ENCODE results near the gene ALAS1. TPM values are rescaled to one million over a fixed set of nuclear protein-coding genes. Genes with fewer than 3 reads are reported as not detected.
A peak's percentile ranks its signal among the peaks of the same experiment; 100 is the strongest.

The ALAS1 gene
- total and polyA plus RNA-seq, 2 experiments from 2014 or later = 85.3 to 90.1 TPM

- peaks cover 6% of the 10 kb centered on the region for H3K4me1 ChIP-seq (ENCODE audit: insufficient read depth)
- 98% methylated on average over 3 of the region's 3 CpGs for WGBS (ENCODE audit: low lambda C conversion rate, missing lambda C conversion rate)
- H3K9me3 ChIP-seq (ENCODE audit: low read depth) = no peaks in the 10 kb centered on the region
- H2AFZ ChIP-seq = no peak overlapping the region
- H3K4me2 ChIP-seq = no peak overlapping the region
- no peaks in the 10 kb centered on the region for H3K9me2 ChIP-seq (replicated peaks; ENCODE audit: insufficient read depth)
- H3K79me2 ChIP-seq = peaks cover 28% of the 10 kb centered on the region
- no peak for TF ChIP-seq CTCF (IDR thresholded peaks at IDR 0.05; ENCODE audit: poor library complexity)
- TF ChIP-seq EZH2phosphoT487 (IDR thresholded peaks at IDR 0.05; ENCODE audit: low read depth, severe bottlenecking, unreplicated experiment) = no peak
- TF ChIP-seq EZH2 (IDR thresholded peaks at IDR 0.05; ENCODE audit: borderline replicate concordance) = no peak
- H3K27me3 ChIP-seq = no peaks in the 10 kb centered on the region
- no peak overlapping the region for H3K27ac ChIP-seq
- DNase-seq (ENCODE audit: low spot score) = no peak
- peaks cover 12% of the 10 kb centered on the region for H4K20me1 ChIP-seq (ENCODE audit: insufficient read depth, poor library complexity, severe bottlenecking)
- H3K4me3 ChIP-seq = no peak overlapping the region
- no peaks in the 10 kb centered on the region for H3K36me3 ChIP-seq (replicated peaks; ENCODE audit: insufficient read depth, low read depth)
Observed at GRCh38 chr3:52256159-52256558, 58.2 kb downstream of the ALAS1 start.

DNA sequence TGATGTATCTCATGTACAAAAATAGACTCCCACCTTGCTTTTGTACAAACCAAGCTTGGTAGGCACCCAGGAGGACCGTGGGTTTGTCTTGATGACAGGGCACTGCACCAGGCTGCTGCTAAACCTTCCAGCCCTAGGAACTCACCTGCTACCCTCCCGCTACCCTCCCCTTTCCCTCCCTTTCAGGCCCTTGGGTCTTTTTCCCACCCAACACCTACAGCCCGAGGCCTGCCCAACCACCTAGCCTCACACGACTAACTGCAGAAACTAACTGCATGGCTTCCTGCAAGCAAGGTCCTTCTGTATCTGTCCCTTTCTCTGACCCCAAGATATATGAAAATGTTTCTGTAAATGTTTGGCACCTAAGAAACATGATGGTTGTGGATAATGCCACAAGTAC lies 58.7 kb downstream of the ALAS1 start:
- Histone ChIP-seq H3K4me3 (no peak overlapping the region), H3K27ac (no peak overlapping the region), H3K36me3 (replicated peaks; ENCODE audit: insufficient read depth, low read depth) (no peaks in the 10 kb centered on the region), H3K27me3 (no peaks in the 10 kb centered on the region), H4K20me1 (ENCODE audit: insufficient read depth, poor library complexity, severe bottlenecking) (peaks cover 15% of the 10 kb centered on the region), H3K9me3 (ENCODE audit: low read depth) (no peaks in the 10 kb centered on the region), H3K79me2 (peaks cover 32% of the 10 kb centered on the region), H3K9me2 (replicated peaks; ENCODE audit: insufficient read depth) (no peaks in the 10 kb centered on the region), H3K4me1 (ENCODE audit: insufficient read depth) (peaks cover 6% of the 10 kb centered on the region), H2AFZ (no peak overlapping the region), H3K4me2 (no peak overlapping the region)
- DNase-seq (ENCODE audit: low spot score) = no peak
- WGBS (ENCODE audit: low lambda C conversion rate, missing lambda C conversion rate) = 81% methylated on average over 4 of the region's 4 CpGs
- no peak for TF ChIP-seq EZH2 (IDR thresholded peaks at IDR 0.05; ENCODE audit: borderline replicate concordance)
- no peak for TF ChIP-seq EZH2phosphoT487 (IDR thresholded peaks at IDR 0.05; ENCODE audit: low read depth, severe bottlenecking, unreplicated experiment)
- TF ChIP-seq CTCF (IDR thresholded peaks at IDR 0.05; ENCODE audit: poor library complexity) = no peak

- Histone ChIP-seq H3K27ac (peak overlapping the region; percentile 32), H3K4me2 (no peak overlapping the region), H3K4me1 (ENCODE audit: insufficient read depth) (peaks cover 6% of the 10 kb centered on the region), H4K20me1 (ENCODE audit: insufficient read depth, poor library complexity, severe bottlenecking) (peaks cover 18% of the 10 kb centered on the region), H3K9me3 (ENCODE audit: low read depth) (no peaks in the 10 kb centered on the region), H3K9me2 (replicated peaks; ENCODE audit: insufficient read depth) (no peaks in the 10 kb centered on the region), H2AFZ (no peak overlapping the region), H3K27me3 (no peaks in the 10 kb centered on the region), H3K36me3 (replicated peaks; ENCODE audit: insufficient read depth, low read depth) (no peaks in the 10 kb centered on the region), H3K4me3 (no peak overlapping the region), H3K79me2 (peaks cover 45% of the 10 kb centered on the region)
- DNase-seq (ENCODE audit: low spot score) = no peak
- 52% methylated on average over 4 of the region's 4 CpGs for WGBS (ENCODE audit: low lambda C conversion rate, missing lambda C conversion rate)
- TF ChIP-seq EZH2 (IDR thresholded peaks at IDR 0.05; ENCODE audit: borderline replicate concordance) (no peak), EZH2phosphoT487 (IDR thresholded peaks at IDR 0.05; ENCODE audit: low read depth, severe bottlenecking, unreplicated experiment) (no peak), CTCF (IDR thresholded peaks at IDR 0.05; ENCODE audit: poor library complexity) (no peak)
Observed at GRCh38 chr3:52257911-52258310, 60.0 kb downstream of the ALAS1 start.

DNA sequence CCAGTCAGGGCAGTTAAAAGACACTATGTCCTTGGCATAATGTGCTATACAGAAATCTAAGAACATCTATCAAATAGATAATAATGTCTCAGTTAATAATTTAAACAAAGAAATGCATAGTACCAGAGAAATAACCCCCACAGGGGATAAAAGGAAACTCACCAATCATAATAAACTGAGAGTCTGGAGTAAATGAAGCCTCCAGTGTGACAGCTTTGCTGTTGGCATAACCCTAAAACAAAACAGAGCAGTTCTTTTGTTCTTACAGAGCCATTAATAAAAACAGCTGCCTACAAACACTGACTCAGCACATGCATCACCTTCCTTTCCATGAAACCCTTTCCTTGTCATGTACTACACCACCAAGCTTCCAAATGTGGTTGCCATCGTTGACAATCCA lies 61.1 kb downstream of the ALAS1 start:
- no peaks in the 10 kb centered on the region for H3K36me3 ChIP-seq (replicated peaks; ENCODE audit: insufficient read depth, low read depth)

More for the DNA sequence above, 61.1 kb downstream of the ALAS1 start:
- H3K4me2 ChIP-seq = no peak overlapping the region
- H3K79me2 ChIP-seq = peaks cover 56% of the 10 kb centered on the region
- H4K20me1 ChIP-seq (ENCODE audit: insufficient read depth, poor library complexity, severe bottlenecking) = peaks cover 24% of the 10 kb centered on the region
- WGBS (ENCODE audit: low lambda C conversion rate, missing lambda C conversion rate) = 87% methylated on average over 1 of the region's 1 CpG
- no peaks in the 10 kb centered on the region for H3K9me2 ChIP-seq (replicated peaks; ENCODE audit: insufficient read depth)
- no peak overlapping the region for H3K4me3 ChIP-seq
- H3K27ac ChIP-seq = no peak overlapping the region
- H3K9me3 ChIP-seq (ENCODE audit: low read depth) = no peaks in the 10 kb centered on the region
- H3K27me3 ChIP-seq = no peaks in the 10 kb centered on the region
- no peak for DNase-seq (ENCODE audit: low spot score)
- TF ChIP-seq EZH2 (IDR thresholded peaks at IDR 0.05; ENCODE audit: borderline replicate concordance) = no peak
- no peak for TF ChIP-seq EZH2phosphoT487 (IDR thresholded peaks at IDR 0.05; ENCODE audit: low read depth, severe bottlenecking, unreplicated experiment)
- TF ChIP-seq CTCF (IDR thresholded peaks at IDR 0.05; ENCODE audit: poor library complexity) = no peak
- no peak overlapping the region for H2AFZ ChIP-seq
- H3K4me1 ChIP-seq (ENCODE audit: insufficient read depth) = peaks cover under 1% of the 10 kb centered on the region
